Fibroblast of the aortic adventitia (primary cell): ENCODE results near the gene IGSF8. TPM values are rescaled to one million over a fixed set of nuclear protein-coding genes. Genes with fewer than 3 reads are reported as not detected.

ENCODE experiments used
- DNase-seq: peaks from one replicate; pipeline ENCODE4 v3.0.0-alpha.2; 2010; ENCODE audit warnings: low read depth
- H3K4me3 ChIP-seq: 2 replicates; pipeline ENCODE4 v1.5.1; 2011; ENCODE audit warnings: low read depth, mild to moderate bottlenecking, control low read depth, low read length, moderate library complexity
- CTCF ChIP-seq: IDR thresholded peaks from 2 replicates; pipeline ENCODE4 v1.5.1; 2011; ENCODE audit warnings: mild to moderate bottlenecking, low read length, control low read depth, inconsistent platforms; ENCODE audit not compliant: insufficient read depth
- total RNA-seq: library from RNA; depleted of rRNA; stranded (reverse); fragments of >200 nt; gene quantifications from 2 replicates; pipeline ENCODE4 v1.2.3, GENCODE V29; 2012; ENCODE audit warnings: low replicate concordance

Gene IGSF8
- total RNA-seq, 1 donor, result 10.8 TPM

DNA sequence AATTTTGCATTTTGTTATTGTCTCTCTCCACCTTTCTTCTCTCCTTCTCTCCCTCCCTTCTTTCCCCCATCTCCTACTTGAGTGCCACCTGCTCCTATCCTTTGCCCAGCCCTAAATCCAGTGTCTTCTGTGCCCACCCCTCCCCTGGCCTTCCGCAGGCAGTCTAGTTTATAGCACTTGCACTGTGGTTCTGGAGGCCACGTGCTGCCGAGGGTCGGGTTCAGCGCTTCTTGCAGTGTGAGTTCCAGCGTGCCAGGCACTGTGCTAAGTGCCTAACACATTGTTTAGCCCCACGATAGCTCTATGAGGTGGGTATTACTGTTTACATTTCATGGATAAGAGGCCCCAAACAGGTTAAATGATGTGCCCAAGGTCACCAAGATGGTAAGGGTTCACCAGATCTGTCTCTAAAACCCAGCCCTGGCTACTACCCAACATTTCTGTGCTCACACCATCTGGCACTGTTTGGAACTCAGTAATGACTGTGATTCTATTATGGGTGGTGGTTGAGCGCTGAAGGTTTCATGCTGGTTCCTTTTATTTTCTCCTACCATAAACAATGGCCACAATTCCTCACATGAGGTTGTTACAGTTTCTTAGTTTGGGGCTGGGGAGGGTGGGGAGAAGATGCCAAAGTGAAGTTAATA, 38.9 kb upstream of the IGSF8 start:
- no peak overlapping the region for H3K4me3 ChIP-seq
- no peak for DNase-seq
- no peak for TF ChIP-seq CTCF

DNA sequence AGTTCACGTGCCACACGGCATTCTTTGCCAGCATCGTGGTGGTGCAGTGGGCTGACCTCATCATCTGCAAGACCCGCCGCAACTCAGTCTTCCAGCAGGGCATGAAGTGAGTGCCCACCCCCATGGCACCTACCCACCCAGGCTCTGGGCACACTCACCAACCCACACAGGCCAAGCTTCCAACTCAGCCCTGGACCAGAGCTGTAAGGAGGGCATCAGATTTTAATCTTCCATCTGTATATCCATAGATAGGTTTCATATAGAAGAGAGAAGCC, 38.4 kb upstream of the IGSF8 start:
- no peak for TF ChIP-seq CTCF
- no peak overlapping the region for H3K4me3 ChIP-seq
- no peak for DNase-seq

- TF ChIP-seq CTCF, result no peak
- no peak for DNase-seq
- H3K4me3 ChIP-seq, result no peak overlapping the region
Measured at GRCh38 chr1:160136121-160136925, 37.9 kb upstream of the IGSF8 start.

DNA sequence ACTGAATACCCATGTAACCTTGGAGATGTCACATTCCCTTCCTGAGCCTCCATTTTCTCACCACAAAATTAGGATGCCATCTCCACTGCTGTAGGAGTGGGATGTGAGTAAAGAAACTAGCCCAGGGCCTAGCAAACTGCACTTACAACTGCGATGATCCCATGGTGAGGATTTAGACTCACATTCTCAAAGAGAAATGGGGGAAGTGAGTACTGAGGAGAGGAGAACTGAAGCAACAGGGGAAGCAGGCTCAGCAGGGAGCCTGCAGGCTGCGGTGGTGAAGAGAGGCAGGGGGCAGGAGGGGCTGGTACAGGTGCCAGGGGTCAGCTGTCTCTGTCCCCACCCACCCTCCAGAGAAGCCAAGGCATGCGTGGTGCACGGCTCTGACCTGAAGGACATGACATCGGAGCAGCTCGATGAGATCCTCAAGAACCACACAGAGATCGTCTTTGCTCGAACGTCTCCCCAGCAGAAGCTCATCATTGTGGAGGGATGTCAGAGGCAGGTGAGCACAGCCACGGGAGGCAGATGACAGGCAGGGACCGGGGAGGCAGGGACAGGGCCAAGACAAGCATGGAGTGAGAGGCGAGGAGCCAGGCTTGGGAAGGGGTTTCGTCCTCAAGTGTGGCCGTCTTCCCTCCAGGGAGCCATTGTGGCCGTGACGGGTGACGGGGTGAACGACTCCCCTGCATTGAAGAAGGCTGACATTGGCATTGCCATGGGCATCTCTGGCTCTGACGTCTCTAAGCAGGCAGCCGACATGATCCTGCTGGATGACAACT, 36.6 kb upstream of the IGSF8 start:
- no peak for DNase-seq

GRCh38 chr1:160133990-160134770, 35.8 kb upstream of the IGSF8 start:
- no peak for TF ChIP-seq CTCF
- H3K4me3 ChIP-seq, result no peak overlapping the region
- DNase-seq, result no peak

More for the DNA sequence above, 36.6 kb upstream of the IGSF8 start:
- H3K4me3 ChIP-seq, result no peak overlapping the region
- no peak for TF ChIP-seq CTCF

GRCh38 chr1:160131803-160132565, 33.6 kb upstream of the IGSF8 start:
- no peak for TF ChIP-seq CTCF
- no peak overlapping the region for H3K4me3 ChIP-seq
- DNase-seq, result no peak
